ENCODE measurements around the gene GAN.

Gene GAN

DNA sequence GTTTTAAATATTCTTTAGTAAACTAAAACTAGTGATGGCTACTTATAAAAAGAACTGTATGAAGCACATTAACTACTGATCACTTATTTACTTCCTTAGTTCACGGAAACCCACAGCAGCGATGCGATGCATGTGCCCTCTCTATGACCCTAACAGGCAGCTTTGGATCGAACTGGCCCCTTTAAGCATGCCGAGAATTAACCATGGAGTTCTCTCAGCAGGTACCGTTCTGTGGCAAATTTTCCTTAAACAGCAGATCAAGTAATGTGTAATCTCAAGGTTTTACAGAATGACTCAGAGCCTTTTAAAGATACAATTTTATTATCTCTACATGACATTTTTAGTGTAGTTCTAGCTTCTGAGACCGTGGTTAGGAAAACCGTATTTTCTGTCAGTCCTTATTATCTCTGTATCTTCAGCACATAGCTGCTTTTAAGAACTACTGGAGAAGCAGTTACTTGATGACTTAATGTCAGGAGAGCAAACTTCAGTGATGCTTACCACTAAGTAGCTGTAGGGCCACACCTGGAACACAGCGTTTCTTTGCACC lies 43.0 kb downstream of the GAN start:
- DNase-seq, result no peak

DNA sequence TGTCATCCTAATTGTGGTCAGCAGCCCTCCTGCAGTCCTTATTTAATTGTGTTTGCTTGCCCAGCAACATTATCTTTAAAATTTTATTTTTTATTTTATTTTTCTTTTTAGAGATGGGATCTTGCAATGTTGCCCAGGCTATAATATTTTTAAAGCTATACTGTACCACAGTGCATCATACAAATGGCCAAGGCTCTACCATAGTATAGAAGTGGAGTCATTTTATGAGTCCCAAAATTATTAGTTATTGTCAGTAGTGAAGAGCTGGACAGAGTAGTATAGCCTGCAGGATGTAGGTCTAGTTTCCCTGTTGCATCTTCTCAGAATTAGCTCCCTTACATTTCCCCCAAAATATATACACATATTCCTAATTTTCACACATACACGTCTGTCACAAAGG lies 44.1 kb downstream of the GAN start:
- no peak for DNase-seq

DNA sequence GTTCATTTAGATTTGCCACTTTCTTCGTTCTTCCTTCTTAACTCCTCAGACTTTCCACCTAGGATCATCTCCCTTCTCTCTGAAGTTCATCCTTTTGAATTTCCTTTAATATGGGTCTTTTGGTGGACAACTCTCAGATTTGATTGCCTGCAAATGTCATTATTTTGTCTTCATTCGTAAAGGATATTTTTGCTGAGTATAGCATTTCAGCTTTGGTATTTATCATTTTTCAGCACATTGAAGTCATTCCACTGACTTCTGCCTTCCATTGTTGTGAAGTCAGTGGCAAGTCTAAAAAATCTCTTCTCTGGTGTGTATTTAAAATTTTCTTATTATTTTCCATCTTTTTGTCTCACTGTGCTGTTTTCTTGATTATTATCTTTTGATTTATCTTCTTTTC lies 45.4 kb downstream of the GAN start:
- DNase-seq, result no peak

DNA sequence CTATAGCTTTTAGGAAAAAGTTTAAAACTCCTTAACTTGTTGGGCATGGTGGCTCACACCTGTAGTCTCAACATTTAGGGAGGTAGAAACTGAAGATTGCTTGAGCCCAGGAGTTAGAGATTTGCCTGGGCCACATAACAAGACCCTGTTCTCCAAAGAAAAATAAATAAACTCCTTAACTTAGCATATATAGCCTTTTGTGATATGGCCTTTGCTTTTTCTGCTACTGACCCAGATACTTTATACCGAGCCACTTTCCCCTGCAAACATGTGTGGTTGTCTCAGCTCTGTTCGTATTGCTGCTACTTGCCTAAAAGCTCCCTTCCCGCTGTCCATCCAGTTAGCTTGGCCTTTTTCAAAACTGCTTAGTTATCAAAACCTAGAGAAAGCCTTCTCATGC lies 51.0 kb downstream of the GAN start:
- no peak for DNase-seq

DNA sequence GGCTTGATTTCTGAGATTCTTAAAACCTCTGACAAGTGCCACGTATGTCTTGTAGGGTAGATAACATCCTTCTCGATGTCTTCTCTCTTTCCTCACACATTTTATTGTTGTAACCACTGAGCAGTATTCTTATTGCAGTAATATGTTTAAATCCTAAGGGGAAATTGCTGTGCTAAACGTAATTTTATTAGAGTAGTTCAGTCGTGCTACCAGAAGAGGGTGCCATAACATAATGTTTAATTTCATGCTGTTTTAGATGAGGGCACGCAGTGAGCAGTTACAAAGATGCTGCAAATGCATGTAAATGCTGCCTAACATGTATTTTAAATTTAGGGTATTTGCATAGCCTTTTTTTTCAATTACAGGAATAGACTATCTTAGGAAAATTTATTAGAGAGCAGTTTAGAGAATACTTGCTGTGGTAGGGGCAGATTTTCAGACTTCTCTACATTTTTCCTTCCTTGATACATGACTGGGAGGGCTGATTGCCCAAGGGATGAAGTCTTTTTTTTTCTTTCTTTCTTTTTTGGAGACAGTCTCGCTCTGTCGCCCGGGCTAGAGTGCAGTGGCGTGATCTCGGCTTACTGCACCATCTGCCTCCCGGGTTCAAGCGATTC lies 51.7 kb downstream of the GAN start:
- DNase-seq, result peak; percentile 25

DNA sequence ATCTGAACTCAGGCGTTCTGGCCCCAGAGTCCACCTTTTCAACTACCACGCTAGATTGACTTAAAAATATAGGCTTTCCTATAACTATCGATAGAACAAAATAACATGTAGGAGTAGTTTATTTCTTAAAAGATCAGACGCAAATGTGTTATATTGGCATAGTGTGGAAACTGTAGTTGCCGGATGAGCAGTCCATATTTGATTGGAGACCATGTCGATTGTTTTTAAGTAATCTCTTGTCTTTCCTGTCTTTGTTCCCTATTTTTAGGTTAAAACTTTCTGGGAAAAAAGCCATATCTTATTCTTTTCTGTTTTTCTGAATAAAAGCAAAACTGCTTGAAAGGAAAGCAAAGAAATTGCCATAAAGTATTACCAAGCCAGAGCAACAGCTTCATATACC lies 53.1 kb downstream of the GAN start:
- DNase-seq, result no peak

DNA sequence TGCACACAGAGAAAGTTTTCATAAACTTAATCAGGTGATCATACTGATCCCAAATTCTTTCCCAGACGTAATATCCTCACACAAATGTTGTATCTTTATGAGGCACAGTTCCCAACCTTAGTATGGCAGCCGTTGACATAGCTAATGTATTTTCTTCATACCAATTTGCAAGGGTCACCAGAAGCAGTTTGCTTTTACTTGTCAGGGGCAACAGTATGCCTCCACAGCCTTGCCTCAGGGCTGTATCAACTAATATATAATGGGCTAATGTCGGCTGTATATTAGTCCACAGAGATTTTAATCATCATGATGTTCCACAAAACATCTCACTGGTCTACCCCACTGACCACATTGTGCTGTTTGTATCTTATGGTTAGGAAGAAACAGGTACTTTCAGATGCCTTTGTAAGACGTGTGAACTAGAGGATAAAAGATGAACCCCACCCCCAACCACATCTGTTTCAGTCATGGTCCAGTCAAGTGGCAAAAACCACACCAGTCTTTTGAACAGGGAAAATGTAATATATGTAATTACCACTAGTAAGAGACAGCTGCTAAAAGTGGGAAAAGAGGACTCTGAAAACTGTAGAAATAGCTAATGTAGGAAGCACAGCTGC lies 55.2 kb downstream of the GAN start:
- no peak for DNase-seq

DNA sequence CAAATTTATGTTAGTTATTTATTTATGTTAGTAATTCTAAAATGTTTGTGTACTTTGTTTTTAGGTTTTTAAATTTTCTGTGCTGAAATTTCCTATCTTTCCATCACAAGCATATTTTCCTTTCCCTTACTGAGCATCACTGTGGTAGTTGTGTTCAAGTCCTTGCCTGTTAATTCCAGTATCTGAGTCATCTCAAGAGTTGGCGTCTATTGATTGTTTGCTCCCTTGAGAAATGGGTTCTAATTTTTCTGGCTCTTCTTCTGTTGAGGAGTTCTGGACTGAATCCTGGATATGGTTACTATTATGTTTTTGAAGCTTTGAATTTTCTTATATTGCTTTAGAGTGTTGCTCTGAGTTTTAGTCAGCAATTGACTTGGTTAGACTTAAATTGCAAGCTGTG lies 56.3 kb downstream of the GAN start:
- no peak for DNase-seq

DNA sequence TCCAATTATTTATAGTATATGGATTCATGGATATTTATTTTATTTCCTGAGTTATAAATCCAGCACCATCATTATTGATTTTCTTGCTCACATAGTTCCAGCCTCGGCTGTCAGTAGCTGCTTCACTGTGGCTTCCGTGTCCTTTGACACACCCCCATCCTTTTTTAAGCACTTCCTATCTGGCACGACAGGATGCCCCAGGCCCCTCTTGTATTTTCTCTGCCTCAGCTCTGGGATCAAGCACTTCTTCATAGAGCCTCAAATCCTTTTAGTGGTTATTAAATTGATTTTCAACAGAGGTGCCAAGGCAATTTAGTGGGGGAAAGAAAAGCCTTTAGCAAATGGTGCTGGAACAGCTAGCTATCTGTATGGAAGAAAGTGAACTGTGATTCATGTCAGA lies 59.8 kb downstream of the GAN start:
- no peak for DNase-seq

DNA sequence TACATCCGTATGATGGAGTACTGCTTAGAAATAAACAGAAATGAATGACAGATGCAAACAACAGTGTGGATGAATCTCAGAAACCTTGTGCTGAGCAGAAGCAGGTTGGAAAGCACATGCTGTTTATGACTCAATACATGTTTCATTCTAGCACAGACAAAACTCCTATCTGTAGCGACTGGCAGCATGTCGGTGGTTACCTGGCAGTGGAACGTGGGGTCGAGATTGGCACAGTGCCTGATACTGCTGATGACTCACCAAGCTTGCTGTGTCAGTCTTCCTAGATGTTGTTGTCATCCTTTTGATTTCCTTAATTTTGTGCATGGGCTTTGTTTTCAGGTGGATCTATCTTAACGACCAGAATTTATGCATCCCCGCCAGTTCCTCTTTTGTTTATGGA lies 62.1 kb downstream of the GAN start:
- no peak for DNase-seq

DNA sequence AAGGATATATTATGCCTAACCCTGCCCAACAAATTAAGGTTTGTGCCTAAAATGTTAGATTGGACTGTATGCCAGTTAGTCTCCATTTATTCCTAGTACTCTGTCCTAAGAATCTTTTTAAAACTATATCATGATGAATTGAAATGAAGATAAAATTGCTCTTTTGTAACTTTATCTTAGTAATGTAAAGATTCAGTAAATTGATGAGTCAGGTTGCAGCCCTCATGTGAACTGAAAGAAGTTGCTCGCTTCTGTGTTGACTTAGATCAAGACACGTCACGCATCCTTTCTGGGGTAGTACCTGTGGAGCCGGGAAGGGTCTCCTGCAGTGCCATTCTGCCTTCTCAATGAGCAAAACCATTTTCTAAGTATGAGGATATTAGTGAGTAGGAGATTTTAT lies 63.3 kb downstream of the GAN start:
- no peak for DNase-seq

DNA sequence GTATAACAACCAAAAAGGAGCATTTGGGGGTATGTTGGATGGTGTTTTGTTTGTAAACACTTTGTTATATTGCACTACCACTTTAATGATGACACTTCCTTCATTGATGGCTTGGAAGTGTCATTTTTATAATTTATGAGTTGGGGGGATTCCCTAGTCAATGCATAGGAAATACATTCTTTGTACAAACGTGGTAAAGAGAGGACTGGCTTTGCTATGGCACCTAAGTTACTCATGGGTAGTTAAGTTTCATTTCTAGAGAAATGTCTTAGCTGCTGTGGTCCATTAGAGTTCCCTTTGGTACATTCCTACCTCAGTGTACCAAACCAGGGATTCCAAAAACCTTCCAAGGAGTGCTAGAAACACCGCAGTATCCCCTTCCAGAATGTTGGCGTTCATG lies 66.2 kb downstream of the GAN start:
- no peak for DNase-seq

DNA sequence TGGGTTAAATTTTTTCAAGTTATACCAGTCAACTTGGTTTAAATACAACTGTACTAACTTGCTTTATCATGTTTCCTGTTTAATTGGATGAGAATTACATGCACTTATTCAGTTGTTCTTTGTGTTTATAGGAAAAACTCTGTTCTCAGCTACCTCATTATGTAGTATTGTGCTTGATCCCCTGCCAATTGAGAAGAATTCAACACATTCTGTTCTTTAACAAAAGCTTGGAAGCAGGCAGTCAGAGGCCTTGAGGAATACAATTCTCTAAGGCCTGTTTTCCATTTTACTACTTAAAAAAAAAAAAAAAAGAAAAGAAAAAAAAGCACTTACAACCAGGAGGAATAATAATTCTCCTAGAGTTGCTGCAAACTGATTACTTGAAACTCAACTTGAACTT lies 69.2 kb downstream of the GAN start:
- DNase-seq, result no peak

DNA sequence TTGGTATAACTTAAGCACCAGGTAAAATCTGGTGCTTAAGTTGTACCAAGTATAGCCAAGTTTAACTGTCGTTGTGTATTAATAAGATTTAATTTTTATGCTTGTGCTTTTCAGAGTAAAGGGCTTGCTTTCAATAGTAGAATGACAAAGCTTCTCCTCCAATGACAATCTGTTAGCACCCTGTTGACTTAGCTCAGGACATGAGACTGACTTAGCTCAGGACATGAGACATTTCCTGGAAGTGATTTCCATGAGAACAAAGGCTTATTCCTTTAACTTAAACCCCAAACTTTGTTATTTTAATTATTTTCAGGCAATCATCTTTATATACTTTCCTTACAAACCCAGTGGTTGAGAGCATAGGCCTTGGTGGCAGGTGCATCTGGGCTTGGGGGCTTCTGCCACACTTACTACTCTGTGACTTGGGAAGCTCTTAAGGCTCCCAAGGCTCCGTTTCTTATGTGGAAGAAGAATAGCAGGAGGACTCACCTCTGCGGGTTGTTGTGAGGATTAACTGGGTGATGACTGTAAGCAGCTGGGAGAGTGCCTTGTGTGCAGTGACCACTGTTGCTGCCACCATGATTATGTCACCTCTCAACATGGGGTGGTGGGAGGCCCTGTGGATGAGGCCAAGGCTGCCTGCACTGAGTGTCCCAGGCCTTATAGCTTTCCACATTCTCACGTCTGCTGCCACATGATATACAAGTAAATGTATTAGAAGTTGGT lies 70.4 kb downstream of the GAN start:
- no peak for DNase-seq

DNA sequence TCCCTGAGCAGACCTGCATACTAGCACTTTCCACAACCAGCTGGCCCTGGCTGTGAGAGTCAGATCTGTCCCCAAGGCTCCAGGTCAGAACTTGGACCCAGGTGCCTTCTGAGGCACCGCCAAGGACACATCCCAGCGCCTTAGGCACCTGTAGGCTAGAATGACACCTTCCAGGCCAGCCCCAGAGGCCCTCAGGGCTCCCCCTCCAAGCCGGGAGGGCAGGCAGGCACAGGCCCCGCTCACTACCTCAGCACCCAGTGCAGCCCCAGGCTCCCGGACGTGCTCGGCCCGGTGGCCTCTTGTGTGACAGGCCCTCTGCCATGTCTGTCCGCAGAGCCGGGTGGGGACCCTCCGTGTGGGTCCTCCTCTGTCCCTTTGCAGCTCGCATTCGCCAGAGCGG lies 73.6 kb downstream of the GAN start:
- DNase-seq, result no peak

DNA sequence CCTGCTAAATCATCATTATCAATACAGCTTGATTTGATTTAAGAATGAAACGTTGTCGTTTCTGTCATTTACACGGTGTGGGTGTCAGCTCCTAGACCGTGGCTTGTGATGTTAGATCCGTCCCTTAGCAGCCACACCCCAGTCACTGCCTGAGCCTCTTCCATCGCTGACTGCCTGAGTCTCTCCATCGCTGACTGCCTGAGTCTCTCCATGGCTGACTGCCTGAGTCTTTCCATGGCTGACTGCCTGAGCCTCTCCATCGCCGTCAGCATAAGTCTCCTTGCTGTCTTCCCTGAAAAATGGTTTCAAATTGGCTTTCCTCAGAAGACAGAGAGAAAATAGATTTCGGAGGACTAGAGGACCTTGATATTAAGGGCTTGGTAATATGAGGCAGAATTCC lies 76.1 kb downstream of the GAN start:
- no peak for DNase-seq

DNA sequence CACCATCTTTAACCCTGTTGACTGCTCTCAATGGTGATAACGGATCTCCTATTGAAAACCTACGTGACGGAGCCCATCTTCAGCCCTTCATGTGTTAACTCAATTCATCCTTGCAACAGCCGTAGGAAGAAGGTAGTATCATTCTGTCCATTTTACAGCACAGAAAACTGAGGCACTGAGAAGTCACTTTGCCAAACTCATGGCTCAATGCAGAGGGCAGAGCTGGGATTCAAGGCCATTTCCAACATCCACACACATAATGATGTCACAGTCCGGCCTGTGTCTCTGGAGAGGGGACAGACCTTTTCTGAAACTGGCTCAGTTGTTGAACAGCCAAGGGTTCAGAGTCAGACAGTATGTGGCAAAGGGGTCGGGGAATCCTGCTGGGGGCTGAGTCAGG lies 77.2 kb downstream of the GAN start:
- DNase-seq, result no peak

DNA sequence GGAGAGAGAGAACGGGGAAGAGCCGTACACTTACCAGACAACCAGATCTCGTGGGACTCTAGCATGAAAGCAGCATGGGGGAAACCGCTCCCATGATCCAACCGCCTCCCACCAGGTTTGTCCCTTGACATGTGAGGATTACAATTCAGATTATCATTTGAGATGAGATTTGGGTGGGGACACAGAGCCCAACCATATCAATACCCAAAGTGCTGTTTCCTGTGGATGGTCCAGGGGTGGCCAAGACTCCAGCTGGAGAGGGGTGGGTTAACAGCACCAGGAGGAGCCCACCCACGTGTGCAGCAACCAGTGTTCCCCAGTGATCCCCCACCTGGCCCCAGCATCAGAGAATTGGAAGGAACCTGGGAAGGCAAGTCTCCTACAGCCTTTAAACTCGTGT lies 79.7 kb downstream of the GAN start:
- no peak for DNase-seq

DNA sequence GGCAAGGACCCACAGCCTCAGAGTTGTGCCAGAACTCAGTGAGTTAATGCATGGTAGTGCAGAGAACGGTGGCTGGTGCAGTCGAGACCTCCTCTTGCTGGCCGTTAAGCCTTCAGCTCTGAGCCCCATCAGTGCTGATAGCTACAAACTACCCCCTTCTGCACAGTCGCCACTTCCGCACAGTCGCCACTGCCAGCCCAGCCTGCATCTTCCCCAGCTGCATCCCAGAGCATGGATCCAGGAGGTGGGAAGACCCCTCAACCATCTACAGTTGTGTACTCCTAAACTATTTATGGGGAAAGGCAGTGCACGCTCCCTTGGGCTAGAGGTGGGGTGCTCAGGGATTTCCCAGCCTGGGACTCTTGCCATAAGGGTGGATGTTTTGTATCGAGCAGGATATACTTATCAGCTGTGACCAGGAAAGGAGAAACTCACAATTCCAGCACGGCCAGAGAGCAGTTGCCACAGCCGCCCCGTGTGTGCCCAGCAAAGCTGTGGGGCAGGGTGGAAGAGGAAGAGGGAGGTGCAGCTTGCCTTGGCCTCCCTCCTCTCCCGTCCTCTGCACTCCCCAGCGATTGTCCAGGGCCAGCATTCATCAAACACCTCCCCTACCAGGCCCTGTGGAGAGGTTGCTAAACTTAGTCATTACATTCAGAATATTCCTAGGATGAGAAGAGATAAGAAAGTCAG lies 80.3 kb downstream of the GAN start:
- DNase-seq, result no peak

DNA sequence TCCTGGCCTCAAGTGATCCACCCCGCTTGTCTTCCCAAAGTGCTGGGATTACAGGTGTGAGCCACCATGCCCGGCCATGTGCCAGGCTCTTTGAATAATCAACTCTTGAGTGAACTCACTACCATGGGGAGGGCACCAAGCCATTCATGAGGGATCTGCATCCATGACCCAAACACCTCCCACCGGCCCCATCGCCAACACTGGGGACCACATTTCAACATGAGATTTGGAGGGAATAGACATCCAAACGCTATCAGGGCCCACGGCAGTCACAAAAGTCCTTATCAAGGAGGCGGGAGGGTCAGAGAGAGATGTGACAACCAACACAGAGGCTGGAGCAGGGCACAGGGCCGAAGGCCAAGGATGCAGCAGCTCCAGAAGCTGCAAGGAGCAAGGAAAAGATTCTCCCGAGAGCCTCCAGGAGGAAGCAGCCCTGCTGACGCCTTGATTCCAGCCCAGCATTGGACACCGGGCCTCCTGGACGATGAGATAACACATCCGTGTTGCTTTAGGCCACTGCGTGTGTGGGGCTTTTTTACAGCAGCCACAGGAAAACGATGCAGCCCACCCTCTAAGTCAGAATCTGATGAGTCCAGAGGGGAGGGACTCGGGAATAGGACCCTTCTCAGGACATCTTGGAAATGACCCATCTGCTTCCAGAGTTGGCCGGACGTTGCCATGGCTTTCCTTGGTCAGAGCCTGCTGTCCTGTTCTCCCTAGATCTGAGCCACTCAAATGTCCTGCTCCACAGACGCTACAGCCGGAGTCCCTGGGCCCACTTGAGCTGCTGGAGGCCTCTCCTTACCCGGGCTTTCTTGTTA lies 82.5 kb downstream of the GAN start:
- DNase-seq, result no peak

DNA sequence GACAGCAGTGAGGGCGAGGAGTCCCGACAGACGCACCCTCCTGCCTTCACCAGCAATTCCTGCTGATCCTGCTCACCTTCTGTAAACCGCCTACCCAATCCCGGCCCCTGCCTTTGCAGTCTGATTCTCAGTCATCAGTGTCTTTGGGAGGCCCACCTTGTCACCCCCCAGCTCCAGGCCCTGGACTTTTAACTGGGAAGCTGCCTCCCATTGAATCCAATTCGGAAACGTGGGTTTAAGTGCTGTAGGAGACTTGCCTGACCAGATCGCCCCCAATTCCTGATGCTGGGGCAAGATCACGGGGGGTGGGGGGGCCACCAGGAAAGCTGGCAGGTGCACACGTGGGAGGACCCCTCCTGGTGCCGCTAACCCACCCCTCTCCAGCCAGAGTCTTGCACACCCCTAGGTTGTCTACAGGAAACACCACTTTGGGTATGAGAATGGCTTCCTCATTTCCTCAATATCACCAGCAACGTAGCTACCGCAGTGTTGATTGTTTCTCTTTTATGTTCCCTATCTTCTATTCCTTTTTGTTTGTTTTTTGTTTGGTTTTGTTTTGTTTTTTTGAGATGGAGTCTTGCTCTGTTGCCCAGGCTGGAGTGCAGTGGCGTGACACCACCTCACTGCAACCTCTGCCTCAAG lies 83.2 kb downstream of the GAN start:
- DNase-seq, result no peak

DNA sequence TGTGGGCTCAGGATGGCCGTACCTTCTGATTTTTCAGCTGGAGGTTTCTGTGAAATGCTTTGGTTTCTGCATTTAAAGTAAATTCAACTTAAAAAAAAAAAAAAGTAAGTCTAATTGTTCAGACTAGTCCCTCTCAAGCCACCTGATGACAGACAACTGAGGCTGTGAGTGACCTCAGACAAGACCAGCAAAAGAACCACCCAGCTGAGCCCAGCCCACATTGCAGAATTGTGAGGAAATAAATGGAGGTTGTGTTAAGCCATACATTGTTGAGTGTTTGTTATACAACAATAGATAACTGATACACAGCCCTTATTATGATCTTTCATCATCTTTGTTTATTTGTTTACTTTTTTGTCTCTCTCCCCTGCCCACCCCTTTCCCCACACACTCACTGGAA lies 85.1 kb downstream of the GAN start:
- no peak for DNase-seq
